Endothelial cell of umbilical vein (primary cell): ENCODE results near the gene CFAP97D1. TPM values are rescaled to one million over a fixed set of nuclear protein-coding genes. Genes with fewer than 3 reads are reported as not detected.

ENCODE experiments used
- BruUV-seq: library from RNA; stranded (reverse); fragments of 400-500 nt; replicated peaks from 2 replicates; lab custom pipeline; 2021; lab: Mats Ljungman, UMichigan
- CTCF ChIA-PET: fragments of 300-600, 350-600 bp; sonication (Branson Sonifier 250); formaldehyde crosslinking; loops from one replicate; lab custom pipeline; 2021; ENCODE audit warnings: antibody characterized with exemption, inconsistent platforms; lab: Charles Lee
- POLR2A ChIA-PET: fragments of 300-600, 350-600 bp; sonication (Branson Sonifier 250); formaldehyde crosslinking; loops from one replicate; lab custom pipeline; 2021; ENCODE audit warnings: antibody characterized with exemption, inconsistent platforms; lab: Charles Lee
- DNase-seq: peaks from one replicate; pipeline ENCODE4 v3.0.0-alpha.2; 2011; ENCODE audit warnings: low read depth, low spot score
- FAIRE-seq: peaks from 2 replicates; lab custom pipeline; 2011; peaks lifted over from hg19 to GRCh38; lab: Jason Lieb, UNC
- H2AFZ ChIP-seq: 2 replicates; pipeline ENCODE4 v1.6.0; 2012; ENCODE audit warnings: low read depth, low read length, control low read depth, inconsistent platforms
- H3K27ac ChIP-seq: 2 replicates; pipeline ENCODE4 v1.5.1; 2011; ENCODE audit warnings: low read depth, mild to moderate bottlenecking, control low read depth, low read length, moderate library complexity; ENCODE audit not compliant: insufficient read depth
- H3K27me3 ChIP-seq, 2 experiments: 2 replicates each; pipeline versions ENCODE4 v1.6.0 to v1.6.1; 2011; ENCODE audit warnings: low read length in 2 of 2, mixed read lengths in 1 of 2; ENCODE audit not compliant: control insufficient read depth in 2 of 2, insufficient read depth in 2 of 2
- H3K36me3 ChIP-seq, 2 experiments: 2 replicates in 1 of 2; 3 replicates in 1 of 2; pipeline ENCODE4 v1.5.1; 2011; ENCODE audit warnings: low read length in 2 of 2, mild to moderate bottlenecking in 1 of 2, moderate library complexity in 1 of 2; ENCODE audit not compliant: control insufficient read depth in 2 of 2, insufficient read depth in 2 of 2; ENCODE audit errors: extremely low read depth in 1 of 2
- H3K4me1 ChIP-seq: 3 replicates; pipeline ENCODE4 v1.5.1; 2011; ENCODE audit warnings: mild to moderate bottlenecking, low read length; ENCODE audit not compliant: control insufficient read depth, insufficient read depth; ENCODE audit errors: extremely low read depth
- H3K4me2 ChIP-seq: 2 replicates; pipeline ENCODE4 v1.6.1; 2011; ENCODE audit warnings: low read length, control low read depth, mixed read lengths; ENCODE audit not compliant: insufficient read depth
- H3K4me3 ChIP-seq, 3 experiments: fragments of 200-600 bp in 1 of 3; sonication (generic), shearing (Covaris generic) in 1 of 3; replicated peaks in 1 of 3; 2 replicates each; pipeline ENCODE4 v1.5.1; 2011 to 2016; ENCODE audit warnings: control low read depth in 3 of 3, low read length in 3 of 3, mild to moderate bottlenecking in 2 of 3, inconsistent platforms in 1 of 3, low read depth in 1 of 3, moderate library complexity in 1 of 3; ENCODE audit not compliant: insufficient read depth in 1 of 3
- H3K79me2 ChIP-seq: 2 replicates; pipeline ENCODE4 v1.6.0; 2012; ENCODE audit warnings: low read length, inconsistent platforms; ENCODE audit not compliant: control insufficient read depth, insufficient read depth
- H3K9ac ChIP-seq: replicated peaks from 2 replicates; pipeline ENCODE3; 2011; ENCODE audit warnings: low read length, control low read depth; ENCODE audit not compliant: insufficient read depth; ENCODE audit errors: extremely low read depth
- H3K9me1 ChIP-seq: replicated peaks from 3 replicates; pipeline ENCODE4 v1.6.0; 2011; ENCODE audit warnings: mild to moderate bottlenecking, low read length; ENCODE audit not compliant: control insufficient read depth, insufficient read depth; ENCODE audit errors: extremely low read depth
- H3K9me3 ChIP-seq: replicated peaks from 2 replicates; pipeline ENCODE4 v1.5.1; 2012; ENCODE audit warnings: low read length, inconsistent platforms; ENCODE audit not compliant: control insufficient read depth, insufficient read depth
- H4K20me1 ChIP-seq: replicated peaks from 2 replicates; pipeline ENCODE3; 2011; ENCODE audit warnings: mild to moderate bottlenecking, low read length; ENCODE audit not compliant: control insufficient read depth, insufficient read depth; ENCODE audit errors: extremely low read depth
- CTCF ChIP-seq, 2 donors: IDR thresholded peaks; 1 replicate in 1 of 2; 2 replicates in 1 of 2; pipeline ENCODE4 v1.5.1; 2011; ENCODE audit warnings: low read length in 2 of 2, mild to moderate bottlenecking in 2 of 2, moderate library complexity in 2 of 2, control low read depth in 1 of 2, inconsistent platforms in 1 of 2, low read depth in 1 of 2; ENCODE audit not compliant: insufficient read depth in 1 of 2; ENCODE audit errors: extremely low read depth in 1 of 2
- EZH2 ChIP-seq: IDR thresholded peaks from 2 replicates; pipeline ENCODE4 v1.6.1; 2012; ENCODE audit warnings: borderline replicate concordance, low read depth, mild to moderate bottlenecking, moderate library complexity, low read length, inconsistent platforms; ENCODE audit not compliant: severe bottlenecking
- FOS ChIP-seq: IDR thresholded peaks from 2 replicates; pipeline ENCODE4 v1.6.1; 2011; ENCODE audit warnings: mild to moderate bottlenecking, low read length, moderate library complexity, borderline replicate concordance; ENCODE audit not compliant: insufficient read depth
- GATA2 ChIP-seq: IDR thresholded peaks from 2 replicates; pipeline ENCODE4 v1.7.0; 2011; ENCODE audit warnings: low read depth, mild to moderate bottlenecking, moderate library complexity, mixed read lengths, low read length; ENCODE audit not compliant: insufficient read length, insufficient read depth
- JUN ChIP-seq: IDR thresholded peaks from 2 replicates; pipeline ENCODE4 v1.6.1; 2011; ENCODE audit warnings: borderline replicate concordance, low read depth; ENCODE audit not compliant: insufficient read length, insufficient read depth
- MAX ChIP-seq: IDR thresholded peaks from 2 replicates; pipeline ENCODE4 v1.6.1; 2011; ENCODE audit not compliant: insufficient read depth, insufficient read length
- MYC ChIP-seq: IDR thresholded peaks from one replicate; pipeline ENCODE4 v1.6.1; 2011; ENCODE audit warnings: mild to moderate bottlenecking, low read depth, low read length
- POLR2A ChIP-seq: IDR thresholded peaks from 2 replicates; pipeline ENCODE4 v1.6.1; 2012; ENCODE audit warnings: low read depth, mild to moderate bottlenecking, control low read depth, low read length
- POLR2AphosphoS5 ChIP-seq: IDR thresholded peaks from 2 replicates; pipeline ENCODE4 v1.6.1; 2012; ENCODE audit warnings: low read depth, mild to moderate bottlenecking, control low read depth, low read length, moderate library complexity; ENCODE audit not compliant: insufficient read depth
- dilution Hi-C: fragments of 300-500 bp; cut with MboI; formaldehyde crosslinking; loops from one replicate; pipeline ENCODE4 v1.15.0; 2019; ENCODE audit warnings: low sequenced_read_pairs; ENCODE audit not compliant: extremely low pct_ligation_motif_present
- intact Hi-C: fragments of 100-400 bp; cut with micrococcal nuclease; formaldehyde crosslinking; loops from one replicate; pipeline ENCODE4 v1.10.0; 2022
- polyA plus RNA-seq, 4 experiments: library from polyadenylated mRNA; depleted of rRNA in 3 of 4; stranded (reverse) in 3 of 4; unstranded in 1 of 4; fragments of >200 nt; gene quantifications; 2 replicates each; pipeline versions ENCODE4 v1.2.1 to v1.2.3, GENCODE V29; 2011 to 2012; ENCODE audit warnings: missing spikeins in 1 of 4
- total RNA-seq: library from RNA; stranded (reverse); gene quantifications from 2 replicates; pipeline ENCODE4 v1.2.3, GENCODE V29; 2021

Gene CFAP97D1
- total and polyA plus RNA-seq, 2 donors (not counting 3 experiments of a cell fraction or from before 2014, with no cell fraction given) = not detected

- no peaks in the 10 kb centered on the region for H3K36me3 ChIP-seq
- POLR2A ChIA-PET = no interaction called here
- H3K79me2 ChIP-seq = no peaks in the 10 kb centered on the region
- no peak overlapping the region for H3K9ac ChIP-seq
- H3K4me3 ChIP-seq = no peak overlapping the region
- no peaks in the 10 kb centered on the region for H3K9me1 ChIP-seq
- intact Hi-C loops = no loop called here
- H3K4me2 ChIP-seq = no peak overlapping the region
- H3K4me1 ChIP-seq = peaks cover 13% of the 10 kb centered on the region
- TF ChIP-seq POLR2A (no peak), MAX (no peak), CTCF (IDR thresholded peaks at IDR 0.05; ENCODE audit: extremely low read depth in 1 of 2, insufficient read depth in 1 of 2, low read depth in 1 of 2, low read length in 2 of 2) (no peak), FOS (no peak), MYC (no peak), GATA2 (no peak), EZH2 (no peak), POLR2AphosphoS5 (no peak), JUN (no peak)
- no peaks in the 10 kb centered on the region for H4K20me1 ChIP-seq
- CTCF ChIA-PET = interaction anchor here (1.2 to 2.0 kb wide), 4 partner anchors 12 to 36 kb away, joined by 3 to 6 read pairs (median 5); no protein-coding TSS in a partner anchor
- DNase-seq = no peak
- H3K27ac ChIP-seq = no peak overlapping the region
- H3K27me3 ChIP-seq = no peaks in the 10 kb centered on the region
- no TSS peak for BruUV-seq
- dilution Hi-C loops = no loop called here
- H2AFZ ChIP-seq = no peak overlapping the region
- peak; percentile 73 for FAIRE-seq
- H3K9me3 ChIP-seq = no peaks in the 10 kb centered on the region
Observed at GRCh38 chr17:43805117-43805516, 24.9 kb downstream of the CFAP97D1 start.
